Thyroid gland (tissue), 4 donors: ENCODE data around the gene TMC3.

ENCODE experiments used
- POLR2A ChIP-seq, 2 donors: fragments of 450-650 bp; IDR thresholded peaks; one replicate each; pipeline ENCODE4 v1.6.1; 2017; ENCODE audit warnings: antibody characterized with exemption in 2 of 2, mild to moderate bottlenecking in 2 of 2, moderate library complexity in 1 of 2
- TF ChIP-seq, protein P1 (sequence below), 6 experiments: fragments of 200-600 bp in 3 of 6; fragments of 450-650 bp in 3 of 6; sonication (generic) in 3 of 6; IDR thresholded peaks; one replicate each; pipeline ENCODE4 v1.5.1; 2016 to 2019; ENCODE audit warnings: antibody characterized with exemption in 6 of 6, mild to moderate bottlenecking in 2 of 6, inconsistent platforms in 1 of 6, moderate library complexity in 1 of 6

DNA sequence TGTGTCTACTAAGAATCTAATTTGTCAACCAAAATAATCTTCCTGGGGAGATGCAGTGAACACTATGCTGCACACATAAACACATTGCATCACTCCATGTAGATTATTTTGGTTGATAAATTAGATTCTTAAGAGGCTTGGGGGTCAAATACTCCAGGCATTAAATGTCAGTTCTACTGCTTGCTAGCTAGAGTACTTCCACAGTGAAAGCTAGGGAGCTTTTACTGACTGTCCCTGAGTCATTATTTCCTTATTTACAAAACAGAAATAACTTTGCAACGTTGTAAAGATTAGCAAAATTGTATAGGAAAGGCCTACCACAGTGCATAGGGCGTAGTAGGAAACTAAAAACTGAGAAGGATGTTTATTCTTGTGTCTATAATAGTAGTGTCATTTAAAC is 12.9 kb upstream of the TMC3 start:
- TF ChIP-seq, protein P1, sequence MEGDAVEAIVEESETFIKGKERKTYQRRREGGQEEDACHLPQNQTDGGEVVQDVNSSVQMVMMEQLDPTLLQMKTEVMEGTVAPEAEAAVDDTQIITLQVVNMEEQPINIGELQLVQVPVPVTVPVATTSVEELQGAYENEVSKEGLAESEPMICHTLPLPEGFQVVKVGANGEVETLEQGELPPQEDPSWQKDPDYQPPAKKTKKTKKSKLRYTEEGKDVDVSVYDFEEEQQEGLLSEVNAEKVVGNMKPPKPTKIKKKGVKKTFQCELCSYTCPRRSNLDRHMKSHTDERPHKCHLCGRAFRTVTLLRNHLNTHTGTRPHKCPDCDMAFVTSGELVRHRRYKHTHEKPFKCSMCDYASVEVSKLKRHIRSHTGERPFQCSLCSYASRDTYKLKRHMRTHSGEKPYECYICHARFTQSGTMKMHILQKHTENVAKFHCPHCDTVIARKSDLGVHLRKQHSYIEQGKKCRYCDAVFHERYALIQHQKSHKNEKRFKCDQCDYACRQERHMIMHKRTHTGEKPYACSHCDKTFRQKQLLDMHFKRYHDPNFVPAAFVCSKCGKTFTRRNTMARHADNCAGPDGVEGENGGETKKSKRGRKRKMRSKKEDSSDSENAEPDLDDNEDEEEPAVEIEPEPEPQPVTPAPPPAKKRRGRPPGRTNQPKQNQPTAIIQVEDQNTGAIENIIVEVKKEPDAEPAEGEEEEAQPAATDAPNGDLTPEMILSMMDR (IDR thresholded peaks at IDR 0.05): no peak
- TF ChIP-seq POLR2A (IDR thresholded peaks at IDR 0.05): no peak
